ENCODE data around the gene MINDY4B.
"Not testable (repeated sequence)": the region's sequence is repeated elsewhere in the genome, so short reads cannot be mapped to it uniquely, and the experiment has no call there.

MINDY4B gene

GRCh38 chr3:150898046-150898754 lies 7.0 kb downstream of the MINDY4B start:
- no peak for DNase-seq

DNA sequence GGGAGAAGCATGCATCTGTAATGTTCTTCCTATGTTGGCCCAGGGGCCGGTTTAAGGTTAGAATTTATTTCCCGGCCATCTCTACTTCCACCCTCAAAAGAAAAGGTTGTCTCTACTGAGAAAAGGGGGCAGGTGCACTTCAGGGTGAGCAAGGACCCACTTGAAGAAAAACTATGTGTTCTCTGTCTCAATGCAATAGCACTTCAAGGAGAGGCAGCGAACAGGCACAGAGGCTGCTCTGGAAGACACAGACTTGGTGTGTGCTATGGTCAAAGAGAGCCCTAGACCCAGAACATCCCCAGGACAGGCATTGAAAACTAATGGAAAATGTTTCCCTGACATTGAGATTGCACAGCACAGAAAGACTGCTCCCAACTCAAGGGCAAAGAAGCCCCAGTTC lies 7.6 kb downstream of the MINDY4B start:
- DNase-seq = no peak

GRCh38 chr3:150890831-150891230 lies 14.4 kb downstream of the MINDY4B start:
- no peak for DNase-seq

DNA sequence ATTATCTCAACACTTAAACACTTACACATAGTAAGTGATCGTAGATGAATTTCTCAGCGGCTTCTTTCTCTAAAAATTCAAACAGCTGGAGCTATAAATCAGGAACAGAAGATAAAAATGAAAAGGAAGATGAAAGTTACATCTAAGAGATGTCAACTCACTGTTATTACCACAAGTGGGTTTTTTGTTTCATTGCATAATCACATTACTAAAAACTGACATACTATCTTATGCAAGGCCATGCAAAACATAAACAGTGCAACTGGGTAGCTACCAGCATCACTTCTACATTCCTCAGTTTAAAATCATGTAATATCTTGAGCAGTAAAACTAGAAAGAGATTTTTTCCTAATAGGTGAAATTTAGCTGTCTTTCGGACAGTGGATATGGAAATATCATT lies 14.9 kb downstream of the MINDY4B start:
- no peak for DNase-seq

- no peak for DNase-seq
Observed at GRCh38 chr3:150889106-150889505, 16.1 kb downstream of the MINDY4B start.

- no peak for DNase-seq
Observed at GRCh38 chr3:150887031-150887430, 18.2 kb downstream of the MINDY4B start.

- no peak for DNase-seq
Observed at GRCh38 chr3:150885535-150885934, 19.7 kb downstream of the MINDY4B start.

DNA sequence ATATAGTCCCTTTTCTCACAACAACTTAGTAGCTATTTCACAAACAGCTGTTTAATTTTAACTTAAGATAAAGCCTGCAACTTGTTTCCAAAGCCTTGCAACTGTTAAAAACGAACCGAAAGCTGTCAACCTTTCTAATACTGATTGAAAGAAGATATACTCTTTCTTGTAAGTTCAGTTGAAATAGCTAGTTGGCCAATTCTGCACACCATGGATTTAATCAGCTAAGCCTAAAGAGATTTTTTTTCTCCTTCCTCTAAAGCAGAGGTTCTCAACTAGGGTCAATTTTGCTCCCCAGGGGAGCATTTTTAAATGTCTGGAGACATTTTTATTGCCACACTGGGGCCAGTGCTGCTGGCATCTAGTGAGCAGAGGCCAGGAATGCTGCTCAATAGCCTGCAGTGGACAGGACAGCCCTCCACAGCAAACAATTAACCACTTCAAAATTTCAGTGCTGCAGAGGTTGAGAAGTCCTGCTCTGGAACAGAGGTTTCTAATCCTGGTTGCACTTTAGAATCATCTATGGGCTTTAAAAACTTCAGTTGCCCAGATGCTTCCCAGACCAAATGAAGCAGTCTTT lies 26.2 kb downstream of the MINDY4B start:
- no peak for DNase-seq

- DNase-seq = no peak
Observed at GRCh38 chr3:150878290-150878689, 26.9 kb downstream of the MINDY4B start.

GRCh38 chr3:150877303-150877702 lies 27.9 kb downstream of the MINDY4B start:
- DNase-seq = no peak

DNA sequence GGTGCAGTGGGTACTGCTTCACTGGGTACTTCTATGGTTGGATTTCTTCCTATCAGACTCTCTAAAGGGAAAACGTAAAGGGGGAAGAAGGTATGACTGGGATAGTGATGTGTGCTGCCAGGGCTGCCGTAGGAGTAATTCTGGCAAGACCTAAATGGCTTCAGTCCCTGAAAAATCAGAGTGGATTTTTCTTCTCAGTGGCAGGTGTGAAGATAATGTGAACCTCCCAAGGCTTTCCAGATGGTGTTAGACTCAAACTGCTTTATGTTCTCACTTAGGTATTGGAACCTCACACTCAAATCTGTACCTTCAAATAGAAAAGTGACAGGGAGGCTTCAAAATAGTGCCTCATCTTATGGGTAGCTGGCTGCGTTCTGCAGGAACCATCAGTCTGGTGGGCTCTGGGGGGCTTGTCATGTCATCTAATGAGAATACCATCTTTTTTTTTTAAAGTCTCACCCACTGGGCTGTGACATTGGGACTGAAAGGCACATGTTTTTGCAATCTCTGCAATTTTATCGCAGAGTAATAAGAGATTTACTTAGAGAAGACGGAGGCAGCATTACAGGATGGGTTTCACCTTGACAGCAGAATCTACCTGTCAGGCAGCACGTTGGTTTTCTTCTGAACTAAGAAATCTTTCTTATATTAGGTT lies 28.5 kb downstream of the MINDY4B start:
- no peak for DNase-seq

GRCh38 chr3:150875548-150875947 lies 29.7 kb downstream of the MINDY4B start:
- no peak for DNase-seq

GRCh38 chr3:150874666-150875219 lies 30.5 kb downstream of the MINDY4B start:
- DNase-seq = no peak

GRCh38 chr3:150871192-150871591 lies 34.0 kb downstream of the MINDY4B start:
- DNase-seq = no peak

DNA sequence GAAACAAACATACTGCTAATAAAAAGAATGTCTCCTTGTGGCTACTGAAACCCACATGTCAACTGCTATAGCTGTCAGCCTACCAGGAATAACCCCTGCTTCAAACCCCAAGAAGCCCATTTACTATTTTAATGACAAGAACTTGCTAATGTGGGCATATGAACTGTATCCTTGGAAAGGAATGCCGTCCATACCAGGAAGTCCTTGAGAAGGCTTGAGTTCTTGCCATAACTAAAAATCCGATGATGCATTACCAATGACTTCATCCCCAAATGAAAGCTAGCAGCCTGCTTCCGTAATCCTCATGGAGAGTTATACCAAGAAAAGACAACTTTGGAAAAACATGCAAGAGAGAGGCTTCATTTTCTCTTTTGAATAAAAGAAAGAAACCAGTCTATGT lies 34.8 kb downstream of the MINDY4B start:
- DNase-seq = no peak

- no peak for DNase-seq
Observed at GRCh38 chr3:150868282-150868681, 37.0 kb downstream of the MINDY4B start.

GRCh38 chr3:150867434-150867833 lies 37.8 kb downstream of the MINDY4B start:
- no peak for DNase-seq

DNA sequence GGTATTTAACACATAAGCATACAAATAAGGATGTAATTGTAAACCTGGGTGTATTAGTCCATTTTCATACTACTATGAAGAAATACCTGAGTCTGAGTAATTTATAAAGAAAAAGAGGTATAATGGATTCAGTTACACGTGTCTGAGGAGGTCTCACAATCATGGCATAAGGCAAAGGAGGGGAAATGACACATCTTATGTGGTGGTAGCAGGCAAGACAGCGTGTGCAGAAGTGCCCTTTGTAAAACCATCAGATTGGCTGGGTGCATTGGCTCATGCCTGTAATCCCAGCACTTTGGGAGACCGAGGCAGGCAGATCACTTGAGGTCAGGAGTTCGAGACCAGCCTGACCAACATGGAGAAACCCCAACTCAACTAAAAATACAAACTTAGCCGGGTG lies 41.3 kb downstream of the MINDY4B start:
- DNase-seq = not testable (repeated sequence)

GRCh38 chr3:150861851-150862250 lies 43.4 kb downstream of the MINDY4B start:
- no peak for DNase-seq

DNA sequence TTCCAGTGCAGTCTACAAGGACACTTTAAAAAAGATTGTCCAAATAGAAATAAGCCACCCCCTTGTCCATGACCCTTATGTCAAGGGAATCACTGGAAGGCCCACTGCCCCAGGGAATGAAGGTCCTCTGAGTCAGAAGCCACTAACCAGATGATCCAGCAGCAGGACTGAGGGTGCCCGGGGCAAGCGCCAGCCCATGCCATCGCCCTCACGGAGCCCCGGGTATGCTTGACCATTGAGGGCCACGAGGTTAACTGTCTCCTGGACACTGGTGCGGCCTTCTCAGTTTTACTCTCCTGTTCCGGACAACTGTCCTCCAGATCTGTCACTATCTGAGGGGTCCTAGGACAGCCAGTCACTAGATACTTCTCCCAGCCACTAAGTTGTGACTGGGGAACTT lies 47.3 kb downstream of the MINDY4B start:
- DNase-seq = not testable (repeated sequence)

GRCh38 chr3:150850191-150850590 lies 55.0 kb downstream of the MINDY4B start:
- no peak for DNase-seq

DNA sequence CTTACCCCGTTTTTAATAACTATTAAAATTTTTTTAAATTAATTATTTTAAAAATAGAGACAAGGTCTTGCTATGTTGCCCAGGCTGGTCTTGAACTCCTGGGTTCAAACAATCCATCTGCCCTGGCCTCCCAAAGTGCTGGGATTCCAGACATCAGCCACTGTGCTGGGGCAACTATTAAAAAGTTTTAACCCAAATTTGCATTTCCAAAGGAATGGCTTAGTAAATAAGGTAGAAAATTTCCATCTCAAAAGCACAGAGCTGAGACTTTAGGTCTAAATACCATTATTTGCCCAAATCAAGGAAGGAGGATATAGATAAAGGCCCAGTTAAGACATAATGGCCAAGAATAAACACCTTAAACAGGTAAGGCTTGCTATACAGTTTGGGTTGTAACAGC lies 56.4 kb downstream of the MINDY4B start:
- no peak for DNase-seq

DNA sequence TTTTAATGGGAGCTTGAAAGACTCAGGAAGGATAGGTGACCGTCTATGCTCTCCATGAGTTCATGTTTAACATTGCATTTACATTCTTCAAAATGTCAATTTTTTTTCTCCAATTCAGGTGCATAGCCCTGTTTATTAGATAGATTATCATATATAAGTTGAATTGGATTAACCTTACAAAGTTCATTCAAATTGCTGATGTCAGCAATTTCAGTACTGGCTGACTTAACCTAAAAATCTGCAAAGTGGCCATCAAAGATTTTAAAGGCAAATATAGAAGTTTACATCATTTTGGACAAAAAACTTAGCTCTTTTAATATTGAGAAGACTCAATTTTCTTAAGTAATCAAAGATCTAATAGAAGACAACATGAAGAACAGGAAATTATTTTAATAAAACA lies 57.8 kb downstream of the MINDY4B start:
- no peak for DNase-seq

DNA sequence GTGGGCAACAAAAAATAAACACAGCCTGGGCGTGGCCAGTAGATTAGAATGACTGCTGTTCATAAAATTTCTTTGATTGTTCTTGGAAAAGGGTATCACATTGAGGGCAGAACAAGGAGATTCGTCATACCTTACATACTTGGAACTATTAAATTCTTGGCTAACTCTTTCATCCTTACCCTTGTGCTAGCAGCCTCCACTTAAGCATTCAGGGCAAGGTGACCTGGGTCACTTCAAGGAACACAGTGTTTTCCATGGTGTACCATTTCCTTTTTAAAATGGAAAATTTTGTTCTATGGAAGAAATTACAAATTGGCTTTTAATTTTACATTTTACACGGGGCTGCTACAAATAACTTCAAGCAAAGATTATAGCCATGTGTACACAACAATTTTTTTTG lies 60.8 kb downstream of the MINDY4B start:
- no peak for DNase-seq
